Astrocyte (in vitro differentiated cells and primary cell): ENCODE data around the gene NTM. TPM values are rescaled to one million over a fixed set of nuclear protein-coding genes. Genes with fewer than 3 reads are reported as not detected.

ENCODE experiments used
- DNase-seq: peaks from one replicate; pipeline ENCODE4 v3.0.0-alpha.2; 2010; ENCODE audit warnings: low read depth
- FAIRE-seq: peaks from 2 replicates; lab custom pipeline; 2011; peaks lifted over from hg19 to GRCh38; lab: Jason Lieb, UNC
- H2AFZ ChIP-seq: 2 replicates; pipeline ENCODE4 v1.6.0; 2012; ENCODE audit warnings: low read depth, low read length, inconsistent platforms
- H3K27ac ChIP-seq: 2 replicates; pipeline ENCODE4 v1.5.1; 2011; ENCODE audit warnings: low read depth, low read length, inconsistent platforms
- H3K27me3 ChIP-seq: 2 replicates; pipeline ENCODE4 v1.6.0; 2011; ENCODE audit warnings: low read length, inconsistent platforms; ENCODE audit not compliant: insufficient read depth
- H3K36me3 ChIP-seq: 2 replicates; pipeline ENCODE4 v1.5.1; 2011; ENCODE audit warnings: low read length, inconsistent platforms; ENCODE audit not compliant: insufficient read depth
- H3K4me1 ChIP-seq: 2 replicates; pipeline ENCODE4 v1.5.1; 2011; ENCODE audit warnings: low read length, inconsistent platforms; ENCODE audit not compliant: insufficient read depth
- H3K4me2 ChIP-seq: 2 replicates; pipeline ENCODE4 v1.6.0; 2012; ENCODE audit warnings: low read length, inconsistent platforms
- H3K4me3 ChIP-seq: 2 replicates; pipeline ENCODE4 v1.5.1; 2011; ENCODE audit warnings: low read depth, mild to moderate bottlenecking, low read length, inconsistent platforms; ENCODE audit not compliant: insufficient read depth
- H3K79me2 ChIP-seq: 2 replicates; pipeline ENCODE4 v1.6.0; 2012; ENCODE audit warnings: mild to moderate bottlenecking, low read length, inconsistent platforms; ENCODE audit not compliant: insufficient read depth
- H3K9ac ChIP-seq: 2 replicates; pipeline ENCODE4 v1.6.0; 2012; ENCODE audit warnings: mild to moderate bottlenecking, low read length, inconsistent platforms
- H3K9me3 ChIP-seq: 2 replicates; pipeline ENCODE4 v1.5.1; 2012; ENCODE audit warnings: low read depth, mild to moderate bottlenecking, low read length, inconsistent platforms; ENCODE audit not compliant: insufficient read depth
- H4K20me1 ChIP-seq: 2 replicates; pipeline ENCODE4 v1.6.0; 2012; ENCODE audit warnings: low read length, inconsistent platforms; ENCODE audit not compliant: insufficient read depth
- H3K27ac Mint-ChIP-seq: one replicate; pipeline ENCODE4 v1.8.0; 2021; ENCODE audit warnings: mild to moderate bottlenecking, mixed read lengths; ENCODE audit not compliant: unreplicated experiment
- H3K27me3 Mint-ChIP-seq: one replicate; pipeline ENCODE4 v1.8.0; 2021; ENCODE audit warnings: low read depth, mixed read lengths; ENCODE audit not compliant: unreplicated experiment
- H3K36me3 Mint-ChIP-seq: one replicate; pipeline ENCODE4 v1.8.0; 2021; ENCODE audit warnings: low read depth, mixed read lengths; ENCODE audit not compliant: unreplicated experiment
- H3K4me1 Mint-ChIP-seq: one replicate; pipeline ENCODE4 v1.8.0; 2021; ENCODE audit warnings: low read depth, mixed read lengths; ENCODE audit not compliant: unreplicated experiment
- H3K4me3 Mint-ChIP-seq: one replicate; pipeline ENCODE4 v1.8.0; 2021; ENCODE audit warnings: mild to moderate bottlenecking, moderate library complexity, mixed read lengths; ENCODE audit not compliant: unreplicated experiment
- H3K9me3 Mint-ChIP-seq: one replicate; pipeline ENCODE4 v1.8.0; 2021; ENCODE audit warnings: mild to moderate bottlenecking, mixed read lengths; ENCODE audit not compliant: unreplicated experiment
- CTCF ChIP-seq: IDR thresholded peaks from 2 replicates; pipeline ENCODE4 v1.5.1; 2011; ENCODE audit warnings: low read depth, mild to moderate bottlenecking, inconsistent platforms, low read length, moderate library complexity; ENCODE audit not compliant: insufficient read depth
- EZH2 ChIP-seq: IDR thresholded peaks from 2 replicates; pipeline ENCODE4 v1.6.1; 2012; ENCODE audit warnings: mild to moderate bottlenecking, low read length, inconsistent platforms; ENCODE audit not compliant: insufficient read depth
- total RNA-seq: library from RNA; stranded (reverse); gene quantifications from 2 replicates; pipeline ENCODE4 v1.2.1, GENCODE V29; 2021

Gene NTM
- total RNA-seq, 1 donor from 2014 or later, result 98.2 TPM

GRCh38 chr11:132131961-132132360 lies 761.5 kb downstream of the NTM start:
- H4K20me1 ChIP-seq, result no peaks in the 10 kb centered on the region
- H3K4me1 ChIP-seq, result peaks cover 11% of the 10 kb centered on the region
- no peak overlapping the region for H3K9ac ChIP-seq
- Mint-ChIP-seq H3K4me1 (peaks cover 23% of the 10 kb centered on the region), H3K27me3 (no peaks in the 10 kb centered on the region), H3K36me3 (peaks cover 5% of the 10 kb centered on the region), H3K9me3 (no peaks in the 10 kb centered on the region), H3K27ac (no peak overlapping the region), H3K4me3 (no peak overlapping the region)
- DNase-seq (no peak), FAIRE-seq (no peak)
- no peak overlapping the region for H2AFZ ChIP-seq
- H3K4me2 ChIP-seq, result no peak overlapping the region
- no peaks in the 10 kb centered on the region for H3K27me3 ChIP-seq
- no peak overlapping the region for H3K27ac ChIP-seq
- H3K36me3 ChIP-seq, result no peaks in the 10 kb centered on the region
- no peak overlapping the region for H3K4me3 ChIP-seq
- no peaks in the 10 kb centered on the region for H3K9me3 ChIP-seq
- H3K79me2 ChIP-seq, result peaks cover 51% of the 10 kb centered on the region
- TF ChIP-seq CTCF (no peak), EZH2 (no peak)

- H3K9ac ChIP-seq, result no peak overlapping the region
These were observed 763.9 kb downstream of the NTM start for GRCh38 chr11:132134322-132134721.

More at GRCh38 chr11:132134322-132134721, 763.9 kb downstream of the NTM start:
- no peaks in the 10 kb centered on the region for H3K27me3 Mint-ChIP-seq
- no peak overlapping the region for H2AFZ ChIP-seq
- peaks cover 54% of the 10 kb centered on the region for H3K79me2 ChIP-seq
- no peak for DNase-seq
- peaks cover 4% of the 10 kb centered on the region for H3K4me1 ChIP-seq
- peaks cover 29% of the 10 kb centered on the region for H3K4me1 Mint-ChIP-seq
- H3K36me3 Mint-ChIP-seq, result peaks cover 5% of the 10 kb centered on the region
- no peaks in the 10 kb centered on the region for H3K36me3 ChIP-seq
- TF ChIP-seq EZH2, result no peak
- TF ChIP-seq CTCF, result no peak
- H3K9me3 Mint-ChIP-seq, result no peaks in the 10 kb centered on the region
- no peaks in the 10 kb centered on the region for H3K9me3 ChIP-seq
- no peak overlapping the region for H3K4me3 ChIP-seq
- H3K27ac Mint-ChIP-seq, result no peak overlapping the region
- no peak overlapping the region for H3K27ac ChIP-seq
- no peak for FAIRE-seq
- peaks cover under 1% of the 10 kb centered on the region for H4K20me1 ChIP-seq
- H3K4me3 Mint-ChIP-seq, result no peak overlapping the region
- H3K27me3 ChIP-seq, result no peaks in the 10 kb centered on the region
- no peak overlapping the region for H3K4me2 ChIP-seq
